Skin of body (tissue), 2 donors: Measurements from ENCODE around the gene CYTH1. TPM values are rescaled to one million over a fixed set of nuclear protein-coding genes. Genes with fewer than 3 reads are reported as not detected.
"Not testable (repeated sequence)": the region's sequence is repeated elsewhere in the genome, so short reads cannot be mapped to it uniquely, and the experiment has no call there.

Experiments
- DNase-seq: peaks from one replicate; lab custom pipeline; 2025; lab: John Stamatoyannopoulos, UW
- total RNA-seq: library from RNA; depleted of rRNA; stranded (reverse); fragments of >200 nt; gene quantifications from one replicate; pipeline ENCODE4 v1.2.3, GENCODE V29; 2014

Gene CYTH1
- total RNA-seq, 1 donor from 2014 or later, result 32.6 TPM

- no peak for DNase-seq
These were observed 6.4 kb upstream of the CYTH1 start for GRCh38 chr17:78788451-78788850.

- DNase-seq, result no peak
These were observed 5.4 kb upstream of the CYTH1 start for GRCh38 chr17:78787444-78787843.

- no peak for DNase-seq
These were observed 3.6 kb upstream of the CYTH1 start for GRCh38 chr17:78785663-78786057.

- DNase-seq, result no peak
These were observed 3.1 kb upstream of the CYTH1 start for GRCh38 chr17:78785011-78785662.

GRCh38 chr17:78784352-78784751 is 2.3 kb upstream of the CYTH1 start:
- no peak for DNase-seq

GRCh38 chr17:78783711-78784324 is 1.7 kb upstream of the CYTH1 start:
- no peak for DNase-seq

- DNase-seq, result peak; percentile 42
These were observed 775 bp downstream of the CYTH1 start for GRCh38 chr17:78781104-78781892.

- no peak for DNase-seq
These were observed 1.7 kb downstream of the CYTH1 start for GRCh38 chr17:78780335-78780734.

- no peak for DNase-seq
These were observed 2.2 kb downstream of the CYTH1 start for GRCh38 chr17:78779850-78780249.

- DNase-seq, result not testable (repeated sequence)
These were observed 2.8 kb downstream of the CYTH1 start for GRCh38 chr17:78779286-78779651.

GRCh38 chr17:78777881-78778280 is 4.2 kb downstream of the CYTH1 start:
- DNase-seq, result no peak

GRCh38 chr17:78774956-78775571 is 7.0 kb downstream of the CYTH1 start:
- DNase-seq, result no peak

- DNase-seq, result no peak
These were observed 7.6 kb downstream of the CYTH1 start for GRCh38 chr17:78774453-78774852.

- DNase-seq, result no peak
These were observed 10.2 kb downstream of the CYTH1 start for GRCh38 chr17:78771758-78772382.

GRCh38 chr17:78769196-78769773 is 12.8 kb downstream of the CYTH1 start:
- no peak for DNase-seq

GRCh38 chr17:78767806-78768205 is 14.3 kb downstream of the CYTH1 start:
- no peak for DNase-seq

- DNase-seq, result no peak
These were observed 15.3 kb downstream of the CYTH1 start for GRCh38 chr17:78766743-78767294.

- DNase-seq, result no peak
These were observed 15.8 kb downstream of the CYTH1 start for GRCh38 chr17:78766225-78766624.

GRCh38 chr17:78765821-78766220 is 16.3 kb downstream of the CYTH1 start:
- DNase-seq, result no peak

- DNase-seq, result no peak
These were observed 17.2 kb downstream of the CYTH1 start for GRCh38 chr17:78764871-78765270.

- DNase-seq, result no peak
These were observed 18.5 kb downstream of the CYTH1 start for GRCh38 chr17:78763561-78763960.
